HepG2 (cell line): ENCODE results near the gene OTUD7B. TPM values are rescaled to one million over a fixed set of nuclear protein-coding genes. Genes with fewer than 3 reads are reported as not detected.

Experiments
- ADNP ChIP-seq: sonication (generic); formaldehyde crosslinking; IDR thresholded peaks from 2 replicates; pipeline ENCODE4 v1.4.0; 2020; ENCODE audit warnings: missing genetic modification reagents
- ATAD3A ChIP-seq: sonication (generic); formaldehyde crosslinking; IDR thresholded peaks from 2 replicates; pipeline ENCODE4 v1.4.0; 2020; ENCODE audit warnings: missing genetic modification reagents
- DR1 ChIP-seq: sonication (generic); formaldehyde crosslinking; IDR thresholded peaks from 2 replicates; pipeline ENCODE4 v1.8.0; 2021; ENCODE audit warnings: mild to moderate bottlenecking, missing genetic modification reagents, inconsistent platforms
- FOXK1 ChIP-seq: sonication (generic); formaldehyde crosslinking; IDR thresholded peaks from 2 replicates; pipeline ENCODE4 v1.4.0; 2020; ENCODE audit warnings: low read depth, missing genetic modification reagents, borderline replicate concordance
- GZF1 ChIP-seq: sonication (generic); formaldehyde crosslinking; IDR thresholded peaks from 2 replicates; pipeline ENCODE4 v1.5.1; 2020; ENCODE audit warnings: mild to moderate bottlenecking, missing genetic modification reagents
- IKZF4 ChIP-seq: sonication (generic); formaldehyde crosslinking; IDR thresholded peaks from 2 replicates; pipeline ENCODE4 v1.5.1; 2020; ENCODE audit warnings: borderline replicate concordance, mild to moderate bottlenecking, low read depth, missing genetic modification reagents; ENCODE audit errors: not compliant biosample characterization
- NPAS2 ChIP-seq: sonication (generic); formaldehyde crosslinking; IDR thresholded peaks from 2 replicates; pipeline ENCODE4 v1.8.0; 2022; ENCODE audit warnings: mild to moderate bottlenecking, missing genetic modification reagents, borderline replicate concordance
- PCBP2 ChIP-seq: fragments of 200-400 bp; formaldehyde crosslinking; optimal IDR thresholded peaks from 2 replicates; pipeline ENCODE3; 2018; ENCODE audit warnings: low read length, low read depth; ENCODE audit not compliant: poor library complexity, severe bottlenecking
- SAFB2 ChIP-seq: sonication (generic); formaldehyde crosslinking; IDR thresholded peaks from 2 replicates; pipeline ENCODE4 v1.5.1; 2020; ENCODE audit warnings: missing genetic modification reagents, low read depth, mild to moderate bottlenecking, borderline replicate concordance
- SP2 ChIP-seq: sonication (generic); formaldehyde crosslinking; IDR thresholded peaks from 2 replicates; pipeline ENCODE4 v1.5.1; 2020; ENCODE audit warnings: mild to moderate bottlenecking, missing genetic modification reagents
- SP4 ChIP-seq: sonication (generic); formaldehyde crosslinking; IDR thresholded peaks from 2 replicates; pipeline ENCODE4 v1.8.1; 2023; ENCODE audit warnings: mild to moderate bottlenecking, missing genetic modification reagents
- SP5 ChIP-seq: IDR thresholded peaks from 2 replicates; pipeline ENCODE4 v1.6.1; 2016; ENCODE audit warnings: low read depth, borderline replicate concordance
- ZKSCAN8 ChIP-seq: IDR thresholded peaks from 2 replicates; pipeline ENCODE4 v1.6.1; 2016; ENCODE audit warnings: borderline replicate concordance, missing genetic modification reagents, missing compliant biosample characterization
- ZNF382 ChIP-seq: sonication (generic); formaldehyde crosslinking; IDR thresholded peaks from 2 replicates; pipeline ENCODE4 v1.5.0; 2020; ENCODE audit warnings: missing genetic modification reagents, mild to moderate bottlenecking, borderline replicate concordance
- ZNF549 ChIP-seq: sonication (generic); formaldehyde crosslinking; IDR thresholded peaks from 2 replicates; pipeline ENCODE4 v1.5.0; 2020; ENCODE audit warnings: missing genetic modification reagents
- ZNF557 ChIP-seq: sonication (generic); formaldehyde crosslinking; IDR thresholded peaks from 2 replicates; pipeline ENCODE4 v1.4.0; 2020; ENCODE audit warnings: missing genetic modification reagents
- polyA plus RNA-seq, 8 experiments: library from polyadenylated mRNA; depleted of rRNA in 3 of 8; stranded (reverse) in 7 of 8; unstranded in 1 of 8; fragments of >200 nt; fragmentation: Illumina TruSeq in 4 of 8; extraction: Trizol in 4 of 8; gene quantifications; 2 replicates each; pipeline versions ENCODE4 v1.2.1 to v1.2.3, GENCODE V29; 2011 to 2016; ENCODE audit warnings: low read depth in 4 of 8, missing spikeins in 1 of 8, mixed read lengths in 1 of 8; ENCODE audit not compliant: insufficient read depth in 1 of 8
- total RNA-seq, 5 experiments: library from RNA; depleted of rRNA; stranded (reverse); fragments of >200 nt; fragmentation: Illumina TruSeq; extraction: Trizol; gene quantifications; 2 replicates each; pipeline ENCODE4 v1.2.3, GENCODE V29; 2016; ENCODE audit warnings: low read depth in 1 of 5
- TF ChIP-seq, protein P1 (sequence below): sonication (generic); formaldehyde crosslinking; IDR thresholded peaks from 2 replicates; pipeline ENCODE4 v1.9.0; 2021; ENCODE audit warnings: missing genetic modification reagents, mild to moderate bottlenecking, borderline replicate concordance
- TF ChIP-seq, protein P2 (sequence below): sonication (generic); formaldehyde crosslinking; IDR thresholded peaks from 2 replicates; pipeline ENCODE4 v1.5.1; 2020; ENCODE audit warnings: missing genetic modification reagents, mild to moderate bottlenecking, borderline replicate concordance
- TF ChIP-seq, protein P3 (sequence below): sonication (generic); formaldehyde crosslinking; IDR thresholded peaks from 2 replicates; pipeline ENCODE4 v1.5.1; 2020; ENCODE audit warnings: mild to moderate bottlenecking, missing genetic modification reagents, borderline replicate concordance
- TF ChIP-seq, protein P4 (sequence below): IDR thresholded peaks from 2 replicates; pipeline ENCODE4 v1.6.1; 2016; ENCODE audit warnings: missing genetic modification reagents, missing compliant biosample characterization

OTUD7B gene
- total and polyA plus RNA-seq, 2 of the 13 experiments (the other 11 are each of a cell fraction or from before 2014, with no cell fraction given) = 5.1 to 11.2 TPM

DNA sequence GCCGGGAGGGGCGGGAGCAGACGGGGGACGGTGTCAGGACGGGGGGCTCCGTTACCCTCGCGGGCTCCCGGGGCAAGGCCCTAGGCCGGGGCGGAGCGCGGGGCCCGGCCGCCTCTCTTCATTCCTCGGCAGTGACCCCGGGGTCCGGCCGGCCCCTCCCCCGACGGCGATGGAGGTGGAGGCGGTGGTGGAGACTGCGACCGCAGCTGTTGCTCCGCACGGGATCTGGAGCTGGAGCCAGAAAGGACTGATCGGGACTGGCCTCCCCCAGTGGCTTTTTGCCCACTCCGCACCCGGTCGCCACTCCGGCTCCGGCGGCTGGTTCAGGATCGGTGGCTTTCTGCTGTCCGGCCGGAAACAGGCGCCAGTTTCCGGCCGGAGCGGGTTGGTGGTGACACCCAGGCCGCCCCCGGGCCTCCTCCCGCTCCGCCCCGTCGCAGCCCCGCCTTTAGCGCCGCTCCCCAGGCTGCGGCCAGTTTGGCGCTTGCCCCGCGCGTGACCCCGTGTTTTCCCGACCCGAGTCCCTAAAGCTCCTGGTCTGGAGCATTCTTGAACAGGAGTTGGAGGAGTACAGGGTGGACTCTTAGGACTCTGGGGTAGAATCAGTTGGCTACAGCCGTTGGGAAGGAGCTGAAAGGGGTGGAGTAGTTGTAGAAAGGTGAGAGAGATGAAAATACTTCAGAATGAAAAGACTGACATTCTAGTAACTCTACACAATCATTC lies at the start of gene OTUD7B (continued):
- TF ChIP-seq, protein P1, sequence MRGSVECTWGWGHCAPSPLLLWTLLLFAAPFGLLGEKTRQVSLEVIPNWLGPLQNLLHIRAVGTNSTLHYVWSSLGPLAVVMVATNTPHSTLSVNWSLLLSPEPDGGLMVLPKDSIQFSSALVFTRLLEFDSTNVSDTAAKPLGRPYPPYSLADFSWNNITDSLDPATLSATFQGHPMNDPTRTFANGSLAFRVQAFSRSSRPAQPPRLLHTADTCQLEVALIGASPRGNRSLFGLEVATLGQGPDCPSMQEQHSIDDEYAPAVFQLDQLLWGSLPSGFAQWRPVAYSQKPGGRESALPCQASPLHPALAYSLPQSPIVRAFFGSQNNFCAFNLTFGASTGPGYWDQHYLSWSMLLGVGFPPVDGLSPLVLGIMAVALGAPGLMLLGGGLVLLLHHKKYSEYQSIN (CRISPR knock-in tag) = no peak
- TF ChIP-seq, protein P2, sequence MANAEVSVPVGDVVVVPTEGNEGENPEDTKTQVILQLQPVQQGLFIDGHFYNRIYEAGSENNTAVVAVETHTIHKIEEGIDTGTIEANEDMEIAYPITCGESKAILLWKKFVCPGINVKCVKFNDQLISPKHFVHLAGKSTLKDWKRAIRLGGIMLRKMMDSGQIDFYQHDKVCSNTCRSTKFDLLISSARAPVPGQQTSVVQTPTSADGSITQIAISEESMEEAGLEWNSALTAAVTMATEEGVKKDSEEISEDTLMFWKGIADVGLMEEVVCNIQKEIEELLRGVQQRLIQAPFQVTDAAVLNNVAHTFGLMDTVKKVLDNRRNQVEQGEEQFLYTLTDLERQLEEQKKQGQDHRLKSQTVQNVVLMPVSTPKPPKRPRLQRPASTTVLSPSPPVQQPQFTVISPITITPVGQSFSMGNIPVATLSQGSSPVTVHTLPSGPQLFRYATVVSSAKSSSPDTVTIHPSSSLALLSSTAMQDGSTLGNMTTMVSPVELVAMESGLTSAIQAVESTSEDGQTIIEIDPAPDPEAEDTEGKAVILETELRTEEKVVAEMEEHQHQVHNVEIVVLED = peak; percentile 55; the same call in 1 of the 2 replicates
- TF ChIP-seq SP5 (CRISPR knock-in tag) (peak; percentile 94), GZF1 (CRISPR knock-in tag) (no peak; the same call in 1 of the 2 replicates), ZNF557 (CRISPR knock-in tag) (no peak), SAFB2 (CRISPR knock-in tag) (peak; percentile 59; the same call in 1 of the 2 replicates), ATAD3A (CRISPR knock-in tag) (no peak), SP4 (peak; percentile 55; the same call in 1 of the 2 replicates), NPAS2 (CRISPR knock-in tag) (no peak), ZNF382 (CRISPR knock-in tag) (no peak), PCBP2 (no peak), ADNP (no peak), SP2 (peak; percentile 55), ZNF549 (CRISPR knock-in tag) (no peak), DR1 (CRISPR knock-in tag) (peak; percentile 50; the same call in 1 of the 2 replicates), ZKSCAN8 (CRISPR knock-in tag) (peak; percentile 67), FOXK1 (CRISPR knock-in tag) (peak; percentile 86), IKZF4 (CRISPR knock-in tag) (peak; percentile 25)
- TF ChIP-seq, protein P3, sequence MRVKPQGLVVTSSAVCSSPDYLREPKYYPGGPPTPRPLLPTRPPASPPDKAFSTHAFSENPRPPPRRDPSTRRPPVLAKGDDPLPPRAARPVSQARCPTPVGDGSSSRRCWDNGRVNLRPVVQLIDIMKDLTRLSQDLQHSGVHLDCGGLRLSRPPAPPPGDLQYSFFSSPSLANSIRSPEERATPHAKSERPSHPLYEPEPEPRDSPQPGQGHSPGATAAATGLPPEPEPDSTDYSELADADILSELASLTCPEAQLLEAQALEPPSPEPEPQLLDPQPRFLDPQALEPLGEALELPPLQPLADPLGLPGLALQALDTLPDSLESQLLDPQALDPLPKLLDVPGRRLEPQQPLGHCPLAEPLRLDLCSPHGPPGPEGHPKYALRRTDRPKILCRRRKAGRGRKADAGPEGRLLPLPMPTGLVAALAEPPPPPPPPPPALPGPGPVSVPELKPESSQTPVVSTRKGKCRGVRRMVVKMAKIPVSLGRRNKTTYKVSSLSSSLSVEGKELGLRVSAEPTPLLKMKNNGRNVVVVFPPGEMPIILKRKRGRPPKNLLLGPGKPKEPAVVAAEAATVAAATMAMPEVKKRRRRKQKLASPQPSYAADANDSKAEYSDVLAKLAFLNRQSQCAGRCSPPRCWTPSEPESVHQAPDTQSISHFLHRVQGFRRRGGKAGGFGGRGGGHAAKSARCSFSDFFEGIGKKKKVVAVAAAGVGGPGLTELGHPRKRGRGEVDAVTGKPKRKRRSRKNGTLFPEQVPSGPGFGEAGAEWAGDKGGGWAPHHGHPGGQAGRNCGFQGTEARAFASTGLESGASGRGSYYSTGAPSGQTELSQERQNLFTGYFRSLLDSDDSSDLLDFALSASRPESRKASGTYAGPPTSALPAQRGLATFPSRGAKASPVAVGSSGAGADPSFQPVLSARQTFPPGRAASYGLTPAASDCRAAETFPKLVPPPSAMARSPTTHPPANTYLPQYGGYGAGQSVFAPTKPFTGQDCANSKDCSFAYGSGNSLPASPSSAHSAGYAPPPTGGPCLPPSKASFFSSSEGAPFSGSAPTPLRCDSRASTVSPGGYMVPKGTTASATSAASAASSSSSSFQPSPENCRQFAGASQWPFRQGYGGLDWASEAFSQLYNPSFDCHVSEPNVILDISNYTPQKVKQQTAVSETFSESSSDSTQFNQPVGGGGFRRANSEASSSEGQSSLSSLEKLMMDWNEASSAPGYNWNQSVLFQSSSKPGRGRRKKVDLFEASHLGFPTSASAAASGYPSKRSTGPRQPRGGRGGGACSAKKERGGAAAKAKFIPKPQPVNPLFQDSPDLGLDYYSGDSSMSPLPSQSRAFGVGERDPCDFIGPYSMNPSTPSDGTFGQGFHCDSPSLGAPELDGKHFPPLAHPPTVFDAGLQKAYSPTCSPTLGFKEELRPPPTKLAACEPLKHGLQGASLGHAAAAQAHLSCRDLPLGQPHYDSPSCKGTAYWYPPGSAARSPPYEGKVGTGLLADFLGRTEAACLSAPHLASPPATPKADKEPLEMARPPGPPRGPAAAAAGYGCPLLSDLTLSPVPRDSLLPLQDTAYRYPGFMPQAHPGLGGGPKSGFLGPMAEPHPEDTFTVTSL (CRISPR knock-in tag) = no peak
- TF ChIP-seq, protein P4, sequence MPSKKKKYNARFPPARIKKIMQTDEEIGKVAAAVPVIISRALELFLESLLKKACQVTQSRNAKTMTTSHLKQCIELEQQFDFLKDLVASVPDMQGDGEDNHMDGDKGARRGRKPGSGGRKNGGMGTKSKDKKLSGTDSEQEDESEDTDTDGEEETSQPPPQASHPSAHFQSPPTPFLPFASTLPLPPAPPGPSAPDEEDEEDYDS (CRISPR knock-in tag) = peak; percentile 64
